Effector memory CD8-positive, alpha-beta T cell (primary cell): ENCODE data around the gene PLA2G4B.

ENCODE experiments used
- ATAC-seq: fragments of 150-1000 bp; cut with Tn5 transposase; replicated peaks from 2 replicates; pipeline ENCODE4 v1.10.0; 2021; ENCODE audit warnings: mild to moderate bottlenecking, moderate library complexity
- DNase-seq, 3 experiments: peaks; one replicate each; pipeline ENCODE4 v3.0.0; 2021
- H3K27ac Mint-ChIP-seq, 2 donors: one replicate each; pipeline ENCODE4 v1.8.0; 2022; ENCODE audit warnings: mild to moderate bottlenecking in 2 of 2, mixed read lengths in 2 of 2, moderate library complexity in 2 of 2
- H3K27me3 Mint-ChIP-seq, 2 donors: one replicate each; pipeline ENCODE4 v1.8.0; 2022; ENCODE audit warnings: mixed read lengths in 2 of 2
- H3K36me3 Mint-ChIP-seq: one replicate; pipeline ENCODE4 v1.8.0; 2022; ENCODE audit warnings: mild to moderate bottlenecking, moderate library complexity, mixed read lengths; ENCODE audit not compliant: insufficient read depth
- H3K4me1 Mint-ChIP-seq, 2 donors: one replicate each; pipeline ENCODE4 v1.8.0; 2022; ENCODE audit warnings: low read depth in 2 of 2, mixed read lengths in 2 of 2
- H3K4me3 Mint-ChIP-seq, 2 donors: one replicate each; pipeline ENCODE4 v1.8.0; 2022; ENCODE audit warnings: mild to moderate bottlenecking in 2 of 2, mixed read lengths in 2 of 2, moderate library complexity in 2 of 2
- H3K9me3 Mint-ChIP-seq, 2 donors: one replicate each; pipeline ENCODE4 v1.8.0; 2022; ENCODE audit warnings: mixed read lengths in 2 of 2
- total RNA-seq, 9 experiments: gene quantifications; one replicate each; lab custom pipeline; 2026; lab: John Stamatoyannopoulos, UW

The PLA2G4B gene, protein sequence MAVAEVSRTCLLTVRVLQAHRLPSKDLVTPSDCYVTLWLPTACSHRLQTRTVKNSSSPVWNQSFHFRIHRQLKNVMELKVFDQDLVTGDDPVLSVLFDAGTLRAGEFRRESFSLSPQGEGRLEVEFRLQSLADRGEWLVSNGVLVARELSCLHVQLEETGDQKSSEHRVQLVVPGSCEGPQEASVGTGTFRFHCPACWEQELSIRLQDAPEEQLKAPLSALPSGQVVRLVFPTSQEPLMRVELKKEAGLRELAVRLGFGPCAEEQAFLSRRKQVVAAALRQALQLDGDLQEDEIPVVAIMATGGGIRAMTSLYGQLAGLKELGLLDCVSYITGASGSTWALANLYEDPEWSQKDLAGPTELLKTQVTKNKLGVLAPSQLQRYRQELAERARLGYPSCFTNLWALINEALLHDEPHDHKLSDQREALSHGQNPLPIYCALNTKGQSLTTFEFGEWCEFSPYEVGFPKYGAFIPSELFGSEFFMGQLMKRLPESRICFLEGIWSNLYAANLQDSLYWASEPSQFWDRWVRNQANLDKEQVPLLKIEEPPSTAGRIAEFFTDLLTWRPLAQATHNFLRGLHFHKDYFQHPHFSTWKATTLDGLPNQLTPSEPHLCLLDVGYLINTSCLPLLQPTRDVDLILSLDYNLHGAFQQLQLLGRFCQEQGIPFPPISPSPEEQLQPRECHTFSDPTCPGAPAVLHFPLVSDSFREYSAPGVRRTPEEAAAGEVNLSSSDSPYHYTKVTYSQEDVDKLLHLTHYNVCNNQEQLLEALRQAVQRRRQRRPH
- 0.23 to 3.5 (median 1.3) reads per million in 9 experiments for total RNA-seq

DNA sequence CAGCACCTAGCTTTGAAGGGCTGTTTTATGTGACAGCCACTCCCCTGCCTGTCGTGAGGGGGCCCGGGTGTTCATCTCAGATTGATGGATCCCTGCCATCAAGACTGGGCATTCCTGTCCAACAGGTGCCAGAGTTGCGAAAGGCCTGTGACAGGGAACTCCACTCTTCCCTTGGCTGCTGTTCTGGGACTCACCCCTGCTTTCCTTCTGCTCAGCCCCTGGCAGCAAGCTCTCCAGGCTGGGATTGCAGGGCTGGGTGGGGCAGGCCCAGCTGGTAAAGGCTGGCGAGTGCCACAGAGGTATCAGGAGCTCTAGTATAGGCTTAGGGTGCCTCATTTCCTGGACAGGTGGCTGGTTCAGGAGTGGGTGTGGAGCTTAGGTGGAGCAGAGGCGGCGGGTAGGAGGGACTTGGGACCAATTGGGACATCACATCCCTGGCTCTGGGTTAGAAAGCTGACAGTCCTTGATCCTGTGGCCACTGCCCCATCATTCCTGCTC is at the start of gene PLA2G4B:
TSS of gene PLA2G4B (plus strand) at position 448 of the 498 bp plus-strand sequence. CDS start 67 bp downstream, outside the sequence.
- Mint-ChIP-seq H3K4me1 (peaks cover 11 to 12% of the 10 kb centered on the region in 2 donors), H3K36me3 (peaks cover 9% of the 10 kb centered on the region), H3K27me3 (no peaks in the 10 kb centered on the region), H3K27ac (peak within 1 kb of the TSS; percentile 16 to 63), H3K9me3 (no peaks in the 10 kb centered on the region), H3K4me3 (no peak within 1 kb of the TSS)
- ATAC-seq (no peak), DNase-seq (no peak)

DNA sequence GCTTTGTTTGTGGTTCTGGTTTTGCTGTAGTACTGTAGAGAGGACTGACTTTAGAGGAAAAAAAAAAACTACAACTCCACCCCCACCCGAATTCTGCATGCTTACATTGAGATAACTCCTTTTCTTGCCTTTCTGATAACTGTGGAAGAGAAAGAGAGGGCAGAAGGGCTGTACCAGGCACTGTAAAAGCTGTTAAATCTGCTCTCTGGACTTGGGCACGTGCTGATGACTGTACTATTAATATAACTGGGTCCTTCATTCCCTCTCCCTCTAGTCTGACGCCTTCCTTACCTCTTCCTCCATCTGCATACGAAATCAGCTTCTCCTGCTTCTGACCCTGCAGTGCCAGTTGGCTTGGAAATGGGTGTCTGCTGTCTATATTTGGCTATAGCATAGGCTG is 49.4 kb upstream of the PLA2G4B start:
- Mint-ChIP-seq H3K9me3 (no peaks in the 10 kb centered on the region), H3K36me3 (no peaks in the 10 kb centered on the region), H3K4me3 (no peak overlapping the region), H3K27ac (peak overlapping the region; percentile 38 to 61), H3K27me3 (no peaks in the 10 kb centered on the region), H3K4me1 (peaks cover 39 to 41% of the 10 kb centered on the region in 2 donors)
- no peak for DNase-seq
- ATAC-seq: no peak

DNA sequence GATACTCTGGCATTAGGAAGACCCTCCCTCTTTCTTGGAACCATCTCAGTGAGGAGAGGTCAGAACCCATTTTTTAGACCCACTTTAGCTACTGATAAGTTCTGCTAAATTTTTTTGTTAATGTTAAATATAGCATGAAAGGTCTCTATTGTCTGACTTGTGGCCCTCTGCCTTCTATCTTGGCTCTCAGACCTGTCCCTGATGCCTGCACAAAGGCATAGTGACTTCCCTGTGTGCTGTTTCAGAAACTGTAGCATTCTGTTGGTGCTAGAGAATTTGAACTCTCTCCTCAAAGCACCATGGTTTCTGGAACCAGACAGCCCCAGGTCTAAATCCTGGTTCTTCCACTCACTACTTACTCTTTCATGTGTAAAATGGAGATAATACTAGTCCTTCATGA is 49.0 kb upstream of the PLA2G4B start:
- DNase-seq: no peak
- H3K27ac Mint-ChIP-seq: peak overlapping the region; percentile 38 to 61
- H3K4me1 Mint-ChIP-seq: peaks cover 39 to 41% of the 10 kb centered on the region in 2 donors
- H3K4me3 Mint-ChIP-seq: no peak overlapping the region
- no peaks in the 10 kb centered on the region for H3K36me3 Mint-ChIP-seq
- no peaks in the 10 kb centered on the region for H3K27me3 Mint-ChIP-seq
- no peak for ATAC-seq
- H3K9me3 Mint-ChIP-seq: no peaks in the 10 kb centered on the region

DNA sequence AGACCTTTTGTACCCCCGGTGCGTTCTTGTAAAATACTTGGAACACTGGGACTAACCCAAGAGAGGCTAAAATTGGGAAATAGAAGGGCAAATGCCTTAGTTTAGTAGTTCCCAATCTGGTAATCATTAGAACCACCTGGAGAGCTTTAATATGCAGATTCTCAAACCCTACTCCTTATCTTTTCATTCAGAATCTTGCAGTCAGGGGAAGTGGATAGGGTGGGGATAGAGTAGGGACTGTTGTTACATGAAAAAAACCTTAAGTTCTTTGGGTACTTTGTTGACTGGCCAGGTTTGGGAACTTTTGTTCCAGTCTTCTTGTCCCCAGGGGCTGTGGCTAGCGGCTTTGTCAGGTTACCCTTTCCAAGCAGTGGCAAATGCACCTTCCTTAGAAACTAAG is 48.5 kb upstream of the PLA2G4B start:
- Mint-ChIP-seq H3K4me3 (peak overlapping the region in 1 of 2 donors; percentile 7), H3K4me1 (peaks cover 40 to 43% of the 10 kb centered on the region in 2 donors), H3K36me3 (no peaks in the 10 kb centered on the region), H3K27me3 (no peaks in the 10 kb centered on the region), H3K9me3 (no peaks in the 10 kb centered on the region), H3K27ac (peak overlapping the region; percentile 38 to 77)
- ATAC-seq (no peak), DNase-seq (no peak)

DNA sequence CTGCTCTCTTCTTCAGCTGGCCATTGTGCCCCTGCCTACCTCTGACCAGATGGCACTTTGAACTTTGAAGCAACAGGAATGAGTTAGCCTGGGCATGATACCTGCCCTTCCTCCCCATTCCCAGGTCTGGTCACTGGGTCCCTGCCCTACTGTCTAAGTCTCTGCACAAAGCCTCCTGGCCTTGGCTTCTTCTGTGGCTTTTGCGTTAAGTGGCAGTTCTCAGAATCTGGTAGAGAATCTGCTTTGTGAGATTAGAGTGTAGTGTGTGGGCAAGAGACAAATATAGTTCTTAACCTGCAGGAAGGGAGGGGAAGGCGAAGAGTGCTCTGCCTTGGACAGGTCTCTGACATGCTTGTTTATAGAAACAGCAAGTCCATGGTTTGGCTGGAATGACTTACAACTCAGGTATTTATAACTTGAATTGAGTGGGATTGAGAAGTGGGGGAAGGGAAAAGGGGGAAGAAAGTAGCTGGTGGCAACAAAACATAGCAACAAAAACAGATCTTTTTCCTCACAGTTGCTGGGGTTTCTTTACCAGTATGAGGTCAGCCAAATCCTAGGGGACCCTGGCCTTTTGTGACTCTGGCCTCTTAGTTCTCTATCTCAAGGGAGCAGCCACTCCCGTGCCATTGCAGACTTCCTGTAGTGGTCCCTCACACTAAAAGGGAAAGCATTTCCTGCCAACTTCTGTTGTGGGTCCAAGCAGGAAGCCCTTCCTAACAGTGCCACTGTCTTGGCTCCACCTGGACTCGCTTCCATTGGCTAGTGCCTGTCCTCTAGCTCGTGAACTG is 47.7 kb upstream of the PLA2G4B start:
- no peak for DNase-seq
- no peaks in the 10 kb centered on the region for H3K9me3 Mint-ChIP-seq
- ATAC-seq: no peak
- peaks cover 39 to 45% of the 10 kb centered on the region in 2 donors for H3K4me1 Mint-ChIP-seq
- H3K27ac Mint-ChIP-seq: peak overlapping the region; percentile 70 to 77
- H3K4me3 Mint-ChIP-seq: peak overlapping the region; percentile 7 to 39
- no peaks in the 10 kb centered on the region for H3K36me3 Mint-ChIP-seq
- H3K27me3 Mint-ChIP-seq: no peaks in the 10 kb centered on the region

DNA sequence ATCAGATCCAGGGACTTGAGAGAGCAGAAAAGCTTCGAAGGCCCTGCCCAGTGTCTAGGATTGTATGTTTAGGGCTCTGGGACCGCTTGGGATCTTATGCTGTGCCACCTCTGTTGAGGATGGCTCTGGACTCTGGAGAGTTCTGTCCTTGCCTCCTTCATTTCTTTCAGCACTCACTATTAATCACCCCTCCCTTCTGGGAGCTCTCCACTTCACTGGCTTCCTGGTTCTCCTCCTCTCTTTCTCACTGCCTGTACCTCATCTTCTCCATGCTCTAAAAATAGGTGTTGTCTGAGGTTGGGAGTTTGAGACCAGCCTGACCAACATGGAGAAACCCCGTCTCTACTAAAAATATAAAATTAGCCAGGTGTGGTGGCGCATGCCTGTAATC is 47.1 kb upstream of the PLA2G4B start:
- H3K9me3 Mint-ChIP-seq: no peaks in the 10 kb centered on the region
- peaks cover 39 to 45% of the 10 kb centered on the region in 2 donors for H3K4me1 Mint-ChIP-seq
- DNase-seq (no peak), ATAC-seq (no peak)
- H3K36me3 Mint-ChIP-seq: no peaks in the 10 kb centered on the region
- H3K27me3 Mint-ChIP-seq: no peaks in the 10 kb centered on the region
- peak overlapping the region; percentile 39 to 43 for H3K4me3 Mint-ChIP-seq
- H3K27ac Mint-ChIP-seq: peak overlapping the region; percentile 70 to 77

DNA sequence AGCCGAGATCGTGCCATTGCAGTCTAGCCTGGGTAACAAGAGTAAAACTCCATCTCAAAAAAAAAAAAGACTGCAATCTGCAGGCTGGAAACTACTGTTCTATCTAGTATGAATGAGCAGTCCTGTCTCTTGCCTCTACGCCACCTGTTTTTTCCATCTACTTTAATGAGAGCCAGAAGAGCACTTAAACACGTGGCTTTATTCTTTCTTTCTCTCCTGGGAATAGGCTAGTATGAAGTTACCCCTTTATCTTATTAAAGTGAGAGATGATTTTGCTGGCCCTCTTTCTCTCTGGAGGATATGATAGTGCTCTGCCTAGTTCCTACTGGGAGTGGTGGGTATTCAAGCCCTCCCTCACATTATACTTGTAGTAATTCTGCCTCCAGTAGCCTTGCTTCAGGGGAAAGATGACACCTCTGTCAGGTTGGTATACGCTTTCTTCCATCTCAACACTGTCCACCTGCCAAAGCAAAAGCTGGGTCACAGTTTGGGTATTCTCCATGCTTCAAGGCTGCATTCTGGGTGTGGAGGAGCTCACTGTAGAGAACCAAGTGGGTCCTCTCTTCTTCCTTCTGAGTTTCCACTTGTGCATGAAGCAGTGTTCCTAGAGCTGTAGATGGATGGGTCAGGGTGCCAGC is 46.5 kb upstream of the PLA2G4B start:
- Mint-ChIP-seq H3K36me3 (no peaks in the 10 kb centered on the region), H3K9me3 (no peaks in the 10 kb centered on the region), H3K27me3 (no peaks in the 10 kb centered on the region), H3K4me1 (peaks cover 39 to 45% of the 10 kb centered on the region in 2 donors), H3K27ac (peak overlapping the region in 1 of 2 donors; percentile 70), H3K4me3 (peak overlapping the region in 1 of 2 donors; percentile 43)
- no peak for DNase-seq
- ATAC-seq: no peak

DNA sequence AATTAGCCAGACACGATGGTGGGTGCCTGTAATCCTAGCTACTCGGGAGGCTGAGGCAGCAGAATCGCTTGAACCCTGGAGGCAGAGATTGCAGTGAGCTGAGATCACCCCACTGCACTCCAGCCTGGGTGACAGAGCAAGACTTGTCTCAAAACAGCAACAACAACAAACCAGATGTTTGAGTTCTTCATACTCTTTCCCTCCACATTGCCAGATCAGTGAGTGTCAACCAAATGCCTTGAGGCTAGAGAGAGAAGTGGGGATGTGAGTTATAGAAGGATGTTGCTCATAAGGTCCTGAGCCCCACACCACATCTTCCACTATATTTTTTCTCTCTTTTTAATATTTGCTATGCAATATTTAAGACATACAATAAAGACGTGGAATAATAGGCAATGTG is 44.6 kb upstream of the PLA2G4B start:
- H3K9me3 Mint-ChIP-seq: no peaks in the 10 kb centered on the region
- no peak overlapping the region for H3K4me3 Mint-ChIP-seq
- peak overlapping the region in 1 of 2 donors; percentile 42 for H3K27ac Mint-ChIP-seq
- H3K4me1 Mint-ChIP-seq: peaks cover 34 to 42% of the 10 kb centered on the region in 2 donors
- no peak for ATAC-seq
- H3K27me3 Mint-ChIP-seq: no peaks in the 10 kb centered on the region
- DNase-seq: no peak
- peaks cover 3% of the 10 kb centered on the region for H3K36me3 Mint-ChIP-seq

DNA sequence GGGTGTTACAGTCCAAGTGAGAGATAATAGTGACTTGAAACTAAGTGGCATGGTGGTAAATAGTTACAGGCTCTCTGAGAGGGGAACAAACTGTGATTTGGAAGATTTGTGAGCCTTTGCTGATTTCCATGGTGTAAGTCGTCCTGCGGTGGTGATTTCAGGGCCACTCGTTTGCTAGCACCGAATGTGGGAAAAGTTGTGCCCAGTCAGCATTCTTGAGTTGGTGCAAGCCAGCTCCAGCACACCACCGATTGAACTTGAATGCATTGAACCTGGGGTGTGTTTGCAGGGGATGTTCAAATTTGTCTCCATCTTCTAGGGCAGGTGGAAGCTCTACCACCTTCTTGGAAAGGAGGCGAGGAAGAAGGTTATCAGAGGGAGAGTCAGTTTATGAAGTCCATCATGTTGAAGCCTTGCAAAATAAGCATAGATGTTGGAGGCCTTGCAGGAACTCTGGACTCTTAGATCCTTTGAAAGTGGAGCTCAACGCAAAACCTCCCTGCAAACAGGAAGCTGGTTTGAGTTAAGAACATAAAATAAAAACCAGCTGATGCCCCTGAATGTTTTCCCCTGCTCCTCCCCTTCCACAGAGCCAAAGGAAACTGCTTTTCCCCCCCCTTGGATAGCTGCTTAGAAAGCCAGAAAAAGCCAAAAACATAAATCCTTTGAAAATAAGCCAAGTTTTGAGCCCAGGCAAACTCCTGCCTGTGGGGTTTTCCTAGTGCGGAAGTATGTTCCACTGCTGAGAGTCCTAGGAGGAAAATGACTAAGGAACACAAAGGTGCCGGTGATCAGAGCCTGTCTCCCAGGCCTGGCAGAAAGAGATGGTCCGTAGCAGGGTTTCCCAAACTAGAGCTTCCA is 42.4 kb upstream of the PLA2G4B start:
- Mint-ChIP-seq H3K4me3 (no peak overlapping the region), H3K9me3 (no peaks in the 10 kb centered on the region), H3K36me3 (peaks cover 8% of the 10 kb centered on the region), H3K27me3 (no peaks in the 10 kb centered on the region), H3K4me1 (peaks cover 13 to 21% of the 10 kb centered on the region in 2 donors), H3K27ac (peak overlapping the region in 1 of 2 donors; percentile 23)
- no peak for DNase-seq
- ATAC-seq: no peak

DNA sequence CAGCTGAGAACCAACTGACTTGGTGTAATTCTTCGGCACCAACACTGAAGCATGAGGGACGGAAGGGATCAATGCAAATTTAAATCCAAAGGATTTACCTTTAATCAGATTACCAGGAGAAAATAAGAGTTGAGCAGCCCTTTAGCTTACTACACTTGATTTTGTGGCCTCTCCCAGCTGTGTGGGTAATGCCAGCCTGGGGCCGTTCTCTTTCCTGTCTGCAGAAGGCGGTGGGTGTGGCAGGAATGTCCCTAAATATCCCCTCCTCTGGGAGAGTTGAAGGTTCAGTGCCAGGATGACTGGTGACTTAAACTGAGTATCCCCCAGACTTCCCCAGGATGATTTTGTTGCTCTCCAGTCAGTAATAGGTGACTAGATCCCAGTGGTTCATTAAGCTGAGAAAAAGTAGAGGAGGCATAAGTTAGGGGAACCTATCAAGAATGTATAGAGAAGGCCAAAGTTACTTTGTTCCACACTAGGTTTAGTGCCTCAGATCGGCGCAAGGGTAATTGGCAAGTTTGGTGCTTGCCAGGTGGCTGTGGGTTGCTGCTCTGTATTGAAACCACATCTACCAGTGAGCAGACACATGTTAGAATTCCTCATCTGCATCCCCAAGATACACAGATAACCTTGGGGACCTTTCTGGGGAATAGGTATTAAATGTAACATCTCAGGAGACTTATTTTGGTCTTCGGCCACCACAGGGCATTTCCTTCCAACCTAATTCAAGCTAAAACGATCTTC is 41.3 kb upstream of the PLA2G4B start:
- no peaks in the 10 kb centered on the region for H3K27me3 Mint-ChIP-seq
- H3K4me1 Mint-ChIP-seq: peaks cover 3 to 11% of the 10 kb centered on the region in 2 donors
- no peaks in the 10 kb centered on the region for H3K9me3 Mint-ChIP-seq

DNA sequence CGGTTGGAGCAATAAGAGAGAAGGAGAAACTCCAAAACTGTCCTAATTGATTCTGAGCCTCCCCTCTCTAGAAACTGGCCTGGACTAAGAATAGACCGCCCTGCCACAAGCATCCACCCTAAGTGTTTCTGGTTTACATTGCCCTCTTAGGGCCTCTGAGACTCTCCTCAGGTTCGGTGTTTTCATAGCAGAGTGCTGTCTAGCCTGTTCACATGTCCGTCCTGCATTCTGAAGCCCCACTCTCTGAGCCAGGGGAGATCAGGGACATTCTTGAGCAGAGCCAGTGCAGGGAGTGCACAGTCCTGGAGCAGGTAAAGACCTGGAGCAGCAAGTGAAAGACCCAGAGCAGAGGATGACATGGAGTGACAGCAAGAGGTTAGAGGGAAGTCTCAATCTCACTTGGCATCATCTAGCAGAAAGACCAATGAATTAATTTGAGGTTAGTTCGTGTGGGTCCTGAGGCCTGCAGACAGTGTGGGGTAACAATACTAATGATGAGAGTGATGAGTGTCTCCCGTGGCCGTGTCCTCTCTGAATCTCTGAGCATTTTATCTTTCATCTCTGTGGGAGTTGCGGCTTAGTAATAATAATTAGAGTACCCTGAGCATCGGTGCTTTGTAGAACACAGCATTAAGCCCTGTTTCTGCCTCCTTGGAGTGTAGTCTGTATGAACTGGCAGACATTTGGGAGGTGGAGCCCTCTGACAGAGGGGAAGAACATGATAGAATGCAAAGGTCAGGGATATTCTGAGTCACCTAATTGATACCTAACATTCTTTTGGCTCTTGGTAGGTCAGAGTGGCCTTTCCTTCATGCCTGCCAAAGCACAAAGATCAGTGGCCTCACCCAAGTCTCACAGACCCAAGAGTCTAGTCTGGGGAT is 39.8 kb upstream of the PLA2G4B start:
- H3K4me1 Mint-ChIP-seq: peaks cover 3 to 11% of the 10 kb centered on the region in 2 donors
- H3K4me3 Mint-ChIP-seq: no peak overlapping the region
- peaks cover 8% of the 10 kb centered on the region for H3K36me3 Mint-ChIP-seq
- no peak for DNase-seq
- H3K9me3 Mint-ChIP-seq: no peaks in the 10 kb centered on the region
- peak overlapping the region in 1 of 2 donors; percentile 29 for H3K27ac Mint-ChIP-seq
- no peaks in the 10 kb centered on the region for H3K27me3 Mint-ChIP-seq
- no peak for ATAC-seq

More for the DNA sequence above, 41.3 kb upstream of the PLA2G4B start:
- DNase-seq (no peak), ATAC-seq (no peak)
- H3K4me3 Mint-ChIP-seq: no peak overlapping the region
- peak overlapping the region in 1 of 2 donors; percentile 1 for H3K27ac Mint-ChIP-seq
- H3K36me3 Mint-ChIP-seq: peaks cover 8% of the 10 kb centered on the region
